ENCODE data around the gene DRC7. TPM values are rescaled to one million over a fixed set of nuclear protein-coding genes. Genes with fewer than 3 reads are reported as not detected.

DRC7 gene
- total RNA-seq, 1 experiment from 2014 or later = not detected

DNA sequence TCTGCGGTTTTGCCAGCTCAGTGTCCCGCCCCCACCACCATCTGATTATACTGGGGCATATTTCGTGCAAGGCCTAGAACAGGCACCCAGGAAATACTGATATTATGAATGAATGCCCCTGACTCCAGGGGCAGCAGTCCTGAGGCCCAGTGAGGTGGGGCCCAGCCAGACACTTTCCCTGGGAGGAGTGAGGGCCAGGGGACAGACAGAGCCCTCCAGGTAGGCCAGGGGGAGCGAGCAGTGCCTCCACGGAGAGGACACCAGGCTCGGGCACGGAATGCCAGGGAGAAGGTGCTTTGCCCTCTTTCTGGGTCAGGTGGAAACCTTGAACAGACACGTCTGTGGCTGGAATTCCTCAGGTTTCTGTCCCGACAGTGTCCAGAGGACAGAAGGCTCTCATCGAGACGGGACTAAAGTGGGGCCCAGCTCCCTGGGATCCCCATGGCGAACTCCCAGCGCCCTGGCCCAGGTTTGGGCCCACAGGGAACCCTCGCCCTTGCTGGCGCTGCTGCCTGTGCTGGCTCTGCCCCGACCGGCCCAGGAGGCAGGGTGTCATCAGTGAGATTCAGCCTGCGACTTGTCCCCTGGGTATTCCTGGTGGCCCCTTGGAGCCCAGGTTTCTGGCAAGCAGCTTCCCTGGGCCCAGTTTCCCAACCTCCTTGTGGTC lies 45.3 kb downstream of the DRC7 start:
- DNase-seq (ENCODE audit: unreplicated experiment) = no peak
- no TSS peak for BruUV-seq (replicated peaks)
- TF ChIP-seq, protein P1, sequence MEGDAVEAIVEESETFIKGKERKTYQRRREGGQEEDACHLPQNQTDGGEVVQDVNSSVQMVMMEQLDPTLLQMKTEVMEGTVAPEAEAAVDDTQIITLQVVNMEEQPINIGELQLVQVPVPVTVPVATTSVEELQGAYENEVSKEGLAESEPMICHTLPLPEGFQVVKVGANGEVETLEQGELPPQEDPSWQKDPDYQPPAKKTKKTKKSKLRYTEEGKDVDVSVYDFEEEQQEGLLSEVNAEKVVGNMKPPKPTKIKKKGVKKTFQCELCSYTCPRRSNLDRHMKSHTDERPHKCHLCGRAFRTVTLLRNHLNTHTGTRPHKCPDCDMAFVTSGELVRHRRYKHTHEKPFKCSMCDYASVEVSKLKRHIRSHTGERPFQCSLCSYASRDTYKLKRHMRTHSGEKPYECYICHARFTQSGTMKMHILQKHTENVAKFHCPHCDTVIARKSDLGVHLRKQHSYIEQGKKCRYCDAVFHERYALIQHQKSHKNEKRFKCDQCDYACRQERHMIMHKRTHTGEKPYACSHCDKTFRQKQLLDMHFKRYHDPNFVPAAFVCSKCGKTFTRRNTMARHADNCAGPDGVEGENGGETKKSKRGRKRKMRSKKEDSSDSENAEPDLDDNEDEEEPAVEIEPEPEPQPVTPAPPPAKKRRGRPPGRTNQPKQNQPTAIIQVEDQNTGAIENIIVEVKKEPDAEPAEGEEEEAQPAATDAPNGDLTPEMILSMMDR (IDR thresholded peaks at IDR 0.05; ENCODE audit: unreplicated experiment) = no peak
- ChIA-PET CTCF (interaction anchor here (1.7 kb wide), 1 partner anchor 140 kb away, joined by 5 read pairs; no protein-coding TSS in a partner anchor), POLR2A (no interaction called here)
- H3K27me3 Mint-ChIP-seq (ENCODE audit: insufficient read depth, unreplicated experiment) = no peaks in the 10 kb centered on the region
- intact Hi-C loops (cut with micrococcal nuclease) = loop anchor here (5.0 kb wide), 1 partner anchor 148 kb away; no protein-coding TSS in a partner anchor
- H3K4me3 Mint-ChIP-seq (ENCODE audit: unreplicated experiment) = no peak overlapping the region
- H3K4me1 Mint-ChIP-seq (ENCODE audit: insufficient read depth, unreplicated experiment) = peaks cover 11% of the 10 kb centered on the region
- no peaks in the 10 kb centered on the region for H3K9me3 Mint-ChIP-seq (ENCODE audit: unreplicated experiment)
- H3K36me3 Mint-ChIP-seq (ENCODE audit: insufficient read depth, unreplicated experiment) = peaks cover 12% of the 10 kb centered on the region
- H3K27ac Mint-ChIP-seq (ENCODE audit: low read depth, unreplicated experiment) = no peak overlapping the region

DNA sequence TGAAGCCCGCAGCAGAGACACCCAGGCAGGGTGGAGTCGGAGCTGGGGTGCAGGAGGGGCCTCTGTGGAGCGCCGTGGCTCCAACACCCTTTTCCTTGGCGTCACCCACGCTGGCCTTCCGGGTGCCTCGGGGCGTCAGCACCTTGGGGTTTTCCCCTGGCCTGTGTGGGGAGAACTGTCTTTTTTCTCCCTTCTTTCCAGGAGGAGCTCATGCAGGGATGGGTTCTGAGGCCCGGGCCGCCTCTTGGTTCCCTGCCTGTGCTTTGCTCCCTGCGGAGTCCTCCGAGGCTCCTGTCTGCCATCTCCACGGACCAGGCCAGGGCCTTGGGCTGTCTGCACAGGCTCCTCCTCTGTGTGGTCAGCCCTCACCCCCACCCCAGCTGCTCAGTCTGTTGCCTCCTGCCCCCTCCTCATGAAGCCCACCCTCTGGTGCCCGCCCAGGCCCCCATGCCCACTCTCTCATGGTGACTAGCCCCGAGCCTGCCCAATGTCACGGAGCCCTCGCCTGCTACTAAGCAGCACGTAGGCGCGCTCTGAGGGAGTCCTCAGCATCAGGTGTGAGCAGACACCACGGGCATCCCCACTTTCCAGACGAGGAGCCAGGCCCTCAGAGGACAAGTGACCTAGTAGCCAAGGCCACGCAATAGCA lies 45.9 kb downstream of the DRC7 start:
- intact Hi-C loops (cut with micrococcal nuclease) = no loop called here
- DNase-seq (ENCODE audit: unreplicated experiment) = no peak
- BruUV-seq (replicated peaks) = no TSS peak
- H3K9me3 Mint-ChIP-seq (ENCODE audit: unreplicated experiment) = no peaks in the 10 kb centered on the region
- H3K36me3 Mint-ChIP-seq (ENCODE audit: insufficient read depth, unreplicated experiment) = peaks cover 15% of the 10 kb centered on the region
- ChIA-PET POLR2A (no interaction called here), CTCF (interaction anchor here (0.5 to 1.7 kb wide), 6 partner anchors 10 to 243 kb away, joined by 3 to 5 read pairs (median 4); no protein-coding TSS in a partner anchor)
- TF ChIP-seq, protein P1 (IDR thresholded peaks at IDR 0.05; ENCODE audit: unreplicated experiment) = no peak
- no peak overlapping the region for H3K27ac Mint-ChIP-seq (ENCODE audit: low read depth, unreplicated experiment)
- no peaks in the 10 kb centered on the region for H3K27me3 Mint-ChIP-seq (ENCODE audit: insufficient read depth, unreplicated experiment)
- H3K4me1 Mint-ChIP-seq (ENCODE audit: insufficient read depth, unreplicated experiment) = peaks cover 11% of the 10 kb centered on the region
- H3K4me3 Mint-ChIP-seq (ENCODE audit: unreplicated experiment) = no peak overlapping the region

GRCh38 chr16:57741660-57742191 lies 47.1 kb downstream of the DRC7 start:
- Mint-ChIP-seq H3K9me3 (ENCODE audit: unreplicated experiment) (no peaks in the 10 kb centered on the region), H3K27me3 (ENCODE audit: insufficient read depth, unreplicated experiment) (no peaks in the 10 kb centered on the region), H3K27ac (ENCODE audit: low read depth, unreplicated experiment) (no peak overlapping the region), H3K4me1 (ENCODE audit: insufficient read depth, unreplicated experiment) (peaks cover 3% of the 10 kb centered on the region), H3K4me3 (ENCODE audit: unreplicated experiment) (no peak overlapping the region), H3K36me3 (ENCODE audit: insufficient read depth, unreplicated experiment) (peaks cover 15% of the 10 kb centered on the region)
- ChIA-PET CTCF (interaction anchor here (0.7 to 1.7 kb wide), 3 partner anchors 16 to 697 kb away, joined by 3 to 6 read pairs (median 5); no protein-coding TSS in a partner anchor), POLR2A (no interaction called here)
- intact Hi-C loops (cut with micrococcal nuclease) = no loop called here
- TF ChIP-seq, protein P1 (IDR thresholded peaks at IDR 0.05; ENCODE audit: unreplicated experiment) = no peak
- no TSS peak for BruUV-seq (replicated peaks)
- no peak for DNase-seq (ENCODE audit: unreplicated experiment)

GRCh38 chr16:57742543-57742942 lies 47.9 kb downstream of the DRC7 start:
- POLR2A ChIA-PET = no interaction called here
- no peak for DNase-seq (ENCODE audit: unreplicated experiment)
- Mint-ChIP-seq H3K27ac (ENCODE audit: low read depth, unreplicated experiment) (no peak overlapping the region), H3K4me1 (ENCODE audit: insufficient read depth, unreplicated experiment) (no peaks in the 10 kb centered on the region), H3K27me3 (ENCODE audit: insufficient read depth, unreplicated experiment) (no peaks in the 10 kb centered on the region), H3K9me3 (ENCODE audit: unreplicated experiment) (no peaks in the 10 kb centered on the region), H3K4me3 (ENCODE audit: unreplicated experiment) (no peak overlapping the region), H3K36me3 (ENCODE audit: insufficient read depth, unreplicated experiment) (peaks cover 15% of the 10 kb centered on the region)
- CTCF ChIA-PET = interaction anchor here (0.6 to 1.1 kb wide), 2 partner anchors 15 to 188 kb away, joined by 3 to 6 read pairs; no protein-coding TSS in a partner anchor
- intact Hi-C loops (cut with micrococcal nuclease) = no loop called here
- TF ChIP-seq, protein P1 (IDR thresholded peaks at IDR 0.05; ENCODE audit: unreplicated experiment) = no peak
- BruUV-seq (replicated peaks) = no TSS peak

All from MCF 10A (cell line).